ENCODE measurements around the gene CLDND1.

CLDND1 gene

GRCh38 chr3:98531622-98532274 lies 9.0 kb upstream of the CLDND1 start, which contains the start of gene GPR15:
Gene GPR15, plus strand, starts transcription at chr3:98531978. Its CDS starts 56 bp downstream, at chr3:98532034.
- in situ Hi-C loops (cut with HindIII; ENCODE audit: low sequenced_read_pairs): no loop called here
- TF ChIP-seq CTCF (IDR thresholded peaks at IDR 0.05; ENCODE audit: low read depth, low read length): no peak
- no peak for DNase-seq (ENCODE audit: low read depth, low spot score)
- no peak within 1 kb of the TSS for H3K4me3 ChIP-seq (ENCODE audit: low read depth, low read length)

- in situ Hi-C loops (cut with HindIII; ENCODE audit: low sequenced_read_pairs): no loop called here
- no peak for TF ChIP-seq CTCF (IDR thresholded peaks at IDR 0.05; ENCODE audit: low read depth, low read length)
- H3K4me3 ChIP-seq (ENCODE audit: low read depth, low read length): no peak overlapping the region
- DNase-seq (ENCODE audit: low read depth, low spot score): no peak
Observed at GRCh38 chr3:98530676-98531075, 8.0 kb upstream of the CLDND1 start.

- DNase-seq (ENCODE audit: low read depth, low spot score): no peak
- TF ChIP-seq CTCF (IDR thresholded peaks at IDR 0.05; ENCODE audit: low read depth, low read length): no peak
- in situ Hi-C loops (cut with HindIII; ENCODE audit: low sequenced_read_pairs): no loop called here
- H3K4me3 ChIP-seq (ENCODE audit: low read depth, low read length): no peak overlapping the region
Observed at GRCh38 chr3:98529856-98530459, 7.3 kb upstream of the CLDND1 start.

DNA sequence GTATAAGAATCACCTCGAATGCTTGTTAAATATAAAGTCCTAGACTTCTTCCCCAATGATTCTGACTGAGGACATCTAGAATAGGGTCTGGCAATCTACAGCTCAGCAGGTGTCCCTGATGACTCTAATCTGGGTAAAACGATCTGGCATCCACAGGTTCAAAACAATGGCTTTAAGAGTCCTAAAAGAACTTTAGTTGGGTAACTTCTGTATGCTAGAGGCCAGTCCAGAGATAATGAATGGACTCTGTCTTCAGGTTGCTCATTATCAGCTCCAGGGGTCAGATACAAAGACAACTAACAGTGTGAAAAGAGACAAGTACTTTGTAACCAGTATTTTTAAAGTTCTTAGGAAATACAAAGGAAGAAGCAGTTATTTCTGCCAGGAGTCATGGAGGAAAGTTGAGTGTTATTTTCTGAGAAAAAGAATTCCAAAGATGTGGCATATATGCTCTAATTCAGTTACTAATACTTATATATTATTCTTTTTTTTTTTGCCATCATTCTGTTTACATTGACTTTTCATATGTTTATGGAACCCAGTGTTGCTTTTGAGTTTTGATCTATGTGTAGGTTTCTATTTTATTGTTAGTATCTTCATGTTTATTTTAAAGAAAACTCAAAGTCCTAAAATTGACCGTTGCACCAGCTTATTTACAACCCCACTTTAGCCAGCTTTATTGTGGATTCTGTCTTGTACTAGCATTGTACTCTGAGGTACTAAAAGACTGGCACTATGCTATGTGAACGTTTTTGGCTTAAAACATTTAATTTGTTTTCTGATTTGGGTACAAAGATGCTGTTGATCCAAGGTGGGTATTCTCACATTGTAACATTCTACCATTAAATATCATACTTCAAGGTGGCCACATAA lies 6.0 kb upstream of the CLDND1 start:
- TF ChIP-seq CTCF (IDR thresholded peaks at IDR 0.05; ENCODE audit: low read depth, low read length): no peak
- no peak for DNase-seq (ENCODE audit: low read depth, low spot score)
- in situ Hi-C loops (cut with HindIII; ENCODE audit: low sequenced_read_pairs): no loop called here
- H3K4me3 ChIP-seq (ENCODE audit: low read depth, low read length): no peak overlapping the region

GRCh38 chr3:98525494-98525893 lies 2.8 kb upstream of the CLDND1 start:
- in situ Hi-C loops (cut with HindIII; ENCODE audit: low sequenced_read_pairs): no loop called here
- no peak overlapping the region for H3K4me3 ChIP-seq (ENCODE audit: low read depth, low read length)
- no peak for DNase-seq (ENCODE audit: low read depth, low spot score)
- TF ChIP-seq CTCF (IDR thresholded peaks at IDR 0.05; ENCODE audit: low read depth, low read length): no peak

GRCh38 chr3:98521897-98522543 lies 682 bp downstream of the CLDND1 start:
- no peak for TF ChIP-seq CTCF (IDR thresholded peaks at IDR 0.05; ENCODE audit: low read depth, low read length)
- H3K4me3 ChIP-seq (ENCODE audit: low read depth, low read length): peak overlapping the region; percentile 83
- in situ Hi-C loops (cut with HindIII; ENCODE audit: low sequenced_read_pairs): no loop called here
- DNase-seq (ENCODE audit: low read depth, low spot score): peak; percentile 78
